ENCODE results near the gene CCNJ.
"Not testable (repeated sequence)": the region's sequence is repeated elsewhere in the genome, so short reads cannot be mapped to it uniquely, and the experiment has no call there.

CCNJ gene, protein sequence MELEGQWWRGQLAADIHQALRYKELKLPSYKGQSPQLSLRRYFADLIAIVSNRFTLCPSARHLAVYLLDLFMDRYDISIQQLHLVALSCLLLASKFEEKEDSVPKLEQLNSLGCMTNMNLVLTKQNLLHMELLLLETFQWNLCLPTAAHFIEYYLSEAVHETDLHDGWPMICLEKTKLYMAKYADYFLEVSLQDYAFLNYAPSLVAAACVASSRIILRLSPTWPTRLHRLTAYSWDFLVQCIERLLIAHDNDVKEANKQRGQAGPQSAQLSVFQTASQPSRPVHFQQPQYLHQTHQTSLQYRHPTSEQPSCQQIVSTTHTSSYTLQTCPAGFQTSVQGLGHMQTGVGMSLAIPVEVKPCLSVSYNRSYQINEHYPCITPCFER

DNA sequence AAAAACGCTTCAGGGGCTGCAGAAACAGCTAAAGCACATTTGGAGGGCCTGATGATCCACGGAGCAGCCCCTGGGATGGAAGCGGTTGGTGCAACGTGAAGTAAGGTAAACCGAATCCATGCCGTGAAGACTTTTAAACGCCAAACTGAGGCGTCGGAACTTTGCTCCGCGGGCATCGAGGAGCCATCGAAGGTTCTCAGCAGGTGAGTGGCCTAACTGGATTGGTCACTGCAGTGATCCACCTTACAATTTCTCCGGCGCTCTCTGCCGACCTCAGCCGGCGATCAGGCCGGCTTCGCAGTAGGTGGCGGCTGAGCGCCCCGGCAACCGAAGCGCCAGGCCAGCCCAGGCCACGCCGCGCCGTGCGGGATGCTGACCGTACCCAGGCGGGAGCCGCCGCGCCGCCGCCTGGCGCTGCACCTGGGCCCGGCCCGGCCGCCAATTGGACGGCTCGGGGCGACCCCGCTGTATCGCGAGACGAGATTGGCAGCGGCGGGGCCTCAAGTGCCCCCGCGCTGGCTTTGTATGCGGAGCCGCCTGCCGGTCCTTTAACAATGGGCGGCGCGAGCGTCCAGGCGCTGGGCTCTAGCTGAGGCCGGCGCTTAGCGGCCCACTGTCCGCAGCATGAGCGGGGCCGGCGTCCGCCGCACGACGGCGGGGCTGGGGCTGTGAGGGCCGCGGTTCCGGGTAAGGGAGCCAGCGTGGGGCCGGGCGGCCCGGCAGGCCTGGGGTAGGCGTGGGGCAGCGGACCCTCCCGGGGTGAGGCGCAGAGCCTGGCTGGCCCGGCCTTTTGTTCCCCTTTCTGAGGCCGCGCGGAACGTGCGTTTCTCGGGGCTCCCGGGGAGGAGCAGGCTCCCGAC is at the start of gene CCNJ:
Gene CCNJ (plus strand): TSS at position 551 of the 860 bp plus-strand sequence. CDS start 811 bp downstream, outside the sequence.
- TF ChIP-seq, protein P1, sequence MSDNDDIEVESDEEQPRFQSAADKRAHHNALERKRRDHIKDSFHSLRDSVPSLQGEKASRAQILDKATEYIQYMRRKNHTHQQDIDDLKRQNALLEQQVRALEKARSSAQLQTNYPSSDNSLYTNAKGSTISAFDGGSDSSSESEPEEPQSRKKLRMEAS (IDR thresholded peaks at IDR 0.05; ENCODE audit: low read depth, low read length), result peak; percentile 69; the same call in 1 of the 2 replicates
- TF ChIP-seq, protein P2, sequence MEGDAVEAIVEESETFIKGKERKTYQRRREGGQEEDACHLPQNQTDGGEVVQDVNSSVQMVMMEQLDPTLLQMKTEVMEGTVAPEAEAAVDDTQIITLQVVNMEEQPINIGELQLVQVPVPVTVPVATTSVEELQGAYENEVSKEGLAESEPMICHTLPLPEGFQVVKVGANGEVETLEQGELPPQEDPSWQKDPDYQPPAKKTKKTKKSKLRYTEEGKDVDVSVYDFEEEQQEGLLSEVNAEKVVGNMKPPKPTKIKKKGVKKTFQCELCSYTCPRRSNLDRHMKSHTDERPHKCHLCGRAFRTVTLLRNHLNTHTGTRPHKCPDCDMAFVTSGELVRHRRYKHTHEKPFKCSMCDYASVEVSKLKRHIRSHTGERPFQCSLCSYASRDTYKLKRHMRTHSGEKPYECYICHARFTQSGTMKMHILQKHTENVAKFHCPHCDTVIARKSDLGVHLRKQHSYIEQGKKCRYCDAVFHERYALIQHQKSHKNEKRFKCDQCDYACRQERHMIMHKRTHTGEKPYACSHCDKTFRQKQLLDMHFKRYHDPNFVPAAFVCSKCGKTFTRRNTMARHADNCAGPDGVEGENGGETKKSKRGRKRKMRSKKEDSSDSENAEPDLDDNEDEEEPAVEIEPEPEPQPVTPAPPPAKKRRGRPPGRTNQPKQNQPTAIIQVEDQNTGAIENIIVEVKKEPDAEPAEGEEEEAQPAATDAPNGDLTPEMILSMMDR (IDR thresholded peaks at IDR 0.05; ENCODE audit: low read depth, low read length), result no peak
- peak; percentile 62 for TF ChIP-seq MYC (IDR thresholded peaks at IDR 0.05; ENCODE audit: low read depth, low read length)
- TF ChIP-seq POLR2A (IDR thresholded peaks at IDR 0.05; ENCODE audit: extremely low read depth, insufficient read length), result peak; percentile 89
- peak within 1 kb of the TSS; percentile 96 for H3K4me3 ChIP-seq (ENCODE audit: low read depth, low read length)
- DNase-seq (ENCODE audit: low read depth), result peak; percentile 95

DNA sequence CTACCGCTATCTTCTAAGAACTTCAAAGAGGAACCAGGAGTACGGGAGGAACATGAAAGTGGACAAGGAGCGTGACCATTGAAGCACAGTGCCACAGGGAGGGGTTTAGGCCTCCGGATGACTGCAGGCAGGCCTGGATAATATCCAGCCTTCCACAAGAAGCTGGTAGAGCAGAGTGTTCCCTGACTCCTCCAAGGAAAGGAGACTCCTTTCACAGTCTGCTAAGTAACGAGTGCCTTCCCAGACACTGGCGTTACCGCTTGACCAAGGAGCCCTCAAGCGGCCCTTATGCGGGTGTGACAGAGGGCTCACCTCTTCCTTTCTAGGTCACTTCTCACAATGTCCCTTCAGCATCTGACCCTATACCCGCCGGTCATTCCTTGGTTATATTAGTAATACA is 49.0 kb upstream of the CCNJ start:
- H3K4me3 ChIP-seq (ENCODE audit: low read depth, low read length), result not testable (repeated sequence)

DNA sequence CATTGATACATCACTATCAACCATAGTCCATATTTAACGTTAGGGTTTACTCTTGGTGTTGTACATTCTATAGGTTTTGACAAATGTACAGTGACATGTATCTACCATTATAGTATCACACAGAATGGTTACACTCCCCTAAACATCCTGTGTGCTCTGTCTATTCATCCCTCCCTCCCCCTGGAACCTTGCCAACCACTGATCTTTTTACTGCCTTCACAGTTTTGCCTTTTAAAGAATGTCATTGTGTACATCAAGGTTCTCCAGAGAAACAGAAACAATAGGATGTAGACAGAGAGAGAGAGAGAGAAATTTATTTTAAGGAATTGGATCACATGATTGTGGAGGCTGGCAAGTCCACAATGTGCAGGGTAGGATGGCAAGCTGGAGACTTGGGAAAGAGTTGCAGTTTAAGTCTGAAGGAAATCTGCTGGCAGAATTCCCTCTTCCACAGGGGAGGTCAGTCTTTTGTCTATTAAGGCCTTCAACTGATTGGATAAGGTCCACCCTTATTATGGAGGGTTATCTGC is 45.1 kb upstream of the CCNJ start:
- DNase-seq (ENCODE audit: low read depth), result no peak
- TF ChIP-seq, protein P1 (IDR thresholded peaks at IDR 0.05; ENCODE audit: low read depth, low read length), result no peak
- TF ChIP-seq, protein P2 (IDR thresholded peaks at IDR 0.05; ENCODE audit: low read depth, low read length), result no peak
- TF ChIP-seq MYC (IDR thresholded peaks at IDR 0.05; ENCODE audit: low read depth, low read length) (no peak), POLR2A (IDR thresholded peaks at IDR 0.05; ENCODE audit: extremely low read depth, insufficient read length) (no peak)
- no peak overlapping the region for H3K4me3 ChIP-seq (ENCODE audit: low read depth, low read length)

More for the DNA sequence above, 49.0 kb upstream of the CCNJ start:
- DNase-seq (ENCODE audit: low read depth), result not testable (repeated sequence)

DNA sequence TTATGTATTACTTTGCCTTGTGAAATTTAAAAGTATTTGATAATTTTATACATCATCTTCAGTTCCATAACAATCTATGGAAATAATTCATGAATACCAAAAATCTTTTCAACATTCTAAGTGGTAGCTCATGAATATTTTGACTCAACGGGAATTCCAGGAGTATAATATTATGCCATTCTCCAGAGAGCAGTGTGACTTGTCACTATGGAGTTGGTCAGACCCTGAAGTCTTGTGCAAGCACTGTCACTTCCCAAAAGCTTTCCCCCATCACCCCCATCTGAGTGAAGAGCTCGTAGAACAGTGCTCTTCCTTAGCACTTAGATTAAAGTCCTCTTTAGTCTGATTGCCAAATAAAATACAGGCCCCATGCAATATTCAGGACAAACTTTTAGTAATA is 29.4 kb upstream of the CCNJ start:
- H3K4me3 ChIP-seq (ENCODE audit: low read depth, low read length), result no peak overlapping the region
- TF ChIP-seq POLR2A (IDR thresholded peaks at IDR 0.05; ENCODE audit: extremely low read depth, insufficient read length), result no peak
- TF ChIP-seq, protein P1 (IDR thresholded peaks at IDR 0.05; ENCODE audit: low read depth, low read length), result no peak
- TF ChIP-seq, protein P2 (IDR thresholded peaks at IDR 0.05; ENCODE audit: low read depth, low read length), result no peak
- no peak for TF ChIP-seq MYC (IDR thresholded peaks at IDR 0.05; ENCODE audit: low read depth, low read length)
- DNase-seq (ENCODE audit: low read depth), result no peak

DNA sequence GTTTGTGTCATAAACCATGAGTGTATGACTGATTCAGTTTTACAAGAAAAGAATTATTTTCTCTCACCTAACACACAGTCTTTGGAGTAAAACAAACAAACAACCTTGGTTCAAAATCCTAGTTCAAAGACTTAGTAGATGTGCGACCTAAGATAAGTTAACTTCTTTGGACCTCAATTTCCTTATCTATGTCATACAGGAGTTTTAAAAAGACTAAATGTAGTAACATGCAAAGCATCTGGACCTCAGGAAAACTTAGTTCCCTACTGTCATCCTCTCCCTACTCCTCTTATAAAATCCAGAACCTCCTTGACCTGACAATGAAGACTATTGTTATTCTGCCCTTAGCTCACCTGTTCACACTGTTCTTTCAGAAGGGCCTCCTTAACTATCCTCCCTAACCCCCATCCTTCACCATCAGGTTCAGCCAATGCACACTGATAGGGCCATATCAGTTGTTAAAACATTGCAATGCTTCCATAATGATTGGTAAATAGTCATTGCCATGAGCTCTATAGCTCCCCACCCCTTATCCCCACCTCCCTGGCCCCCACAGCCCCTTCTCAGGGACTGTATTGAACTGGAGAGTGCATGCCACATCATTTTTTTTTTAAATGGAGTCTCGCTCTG is 28.8 kb upstream of the CCNJ start:
- TF ChIP-seq MYC (IDR thresholded peaks at IDR 0.05; ENCODE audit: low read depth, low read length), result no peak
- TF ChIP-seq POLR2A (IDR thresholded peaks at IDR 0.05; ENCODE audit: extremely low read depth, insufficient read length), result no peak
- TF ChIP-seq, protein P1 (IDR thresholded peaks at IDR 0.05; ENCODE audit: low read depth, low read length), result no peak
- TF ChIP-seq, protein P2 (IDR thresholded peaks at IDR 0.05; ENCODE audit: low read depth, low read length), result no peak
- H3K4me3 ChIP-seq (ENCODE audit: low read depth, low read length), result no peak overlapping the region
- DNase-seq (ENCODE audit: low read depth), result no peak
